HG03521 (cell line): Measurements from ENCODE around the gene UCN2.
A peak's percentile ranks its signal among the peaks of the same experiment; 100 is the strongest.
"Not testable (repeated sequence)": the region's sequence is repeated elsewhere in the genome, so short reads cannot be mapped to it uniquely, and the experiment has no call there.

Source experiments
- ATAC-seq: cut with Tn5 transposase; IDR thresholded peaks from one replicate; pipeline ENCODE4 v1.9.1; 2021; ENCODE audit warnings: mild to moderate bottlenecking, moderate library complexity; ENCODE audit not compliant: unreplicated experiment

The UCN2 gene

GRCh38 chr3:48564022-48564421 is 441 bp upstream of the UCN2 start:
- no peak for ATAC-seq

DNA sequence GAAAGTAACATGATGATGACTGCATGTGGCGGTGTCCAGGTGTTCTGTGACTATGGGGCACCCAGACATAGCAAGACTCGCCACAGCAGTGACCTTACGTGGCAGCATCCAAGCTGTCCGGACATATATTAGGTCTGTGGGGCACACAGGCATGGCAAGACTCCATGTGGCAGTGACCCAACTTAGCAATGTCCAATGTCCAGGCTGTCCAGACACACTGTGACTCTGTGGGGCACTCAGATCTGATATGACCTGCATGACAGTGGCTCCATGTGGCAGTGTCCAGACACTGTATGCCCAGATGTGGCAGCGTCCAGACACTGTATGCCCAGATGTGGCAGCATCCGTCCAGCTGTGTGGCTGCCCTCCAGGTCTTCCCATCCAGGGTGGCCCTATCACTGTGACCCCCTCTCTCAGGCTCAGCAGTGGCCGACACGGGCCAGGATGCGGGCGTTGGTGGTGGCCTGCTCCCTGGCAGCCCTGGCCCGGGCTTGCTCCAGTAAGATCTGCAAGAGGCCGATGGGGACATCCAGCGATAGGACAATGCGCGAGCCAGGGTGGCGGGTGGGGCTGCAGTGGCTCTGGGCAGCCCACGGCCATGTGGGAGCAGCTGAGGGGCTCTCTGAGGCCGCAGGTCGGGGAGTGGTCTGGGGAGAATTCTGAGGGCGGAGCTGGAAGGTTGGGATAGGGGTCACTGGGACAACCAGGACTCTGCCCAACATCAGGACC is 1.1 kb downstream of the UCN2 start:
- no peak for ATAC-seq

- no peak for ATAC-seq
Observed at GRCh38 chr3:48561045-48561736, 2.4 kb downstream of the UCN2 start.

DNA sequence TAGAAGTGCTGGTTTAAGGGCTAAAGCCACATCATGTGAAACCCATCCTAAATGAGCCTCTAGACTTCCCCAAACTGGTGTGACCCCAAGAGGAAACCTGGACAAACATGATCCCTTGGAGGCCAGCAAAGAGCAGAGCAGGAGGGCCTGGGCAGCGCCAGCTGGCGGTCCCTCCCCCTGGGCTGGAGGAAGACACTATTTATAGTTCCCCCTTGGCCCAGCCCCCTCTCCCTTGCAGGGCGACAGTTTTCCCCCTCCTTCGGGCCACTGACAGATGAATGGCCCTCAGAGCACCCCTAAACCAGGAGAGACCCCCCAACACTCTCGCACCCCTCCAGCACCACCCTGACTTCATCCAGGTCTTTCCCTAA is 2.9 kb downstream of the UCN2 start:
- no peak for ATAC-seq

GRCh38 chr3:48558493-48559134 is 5.0 kb downstream of the UCN2 start:
- ATAC-seq, result no peak

DNA sequence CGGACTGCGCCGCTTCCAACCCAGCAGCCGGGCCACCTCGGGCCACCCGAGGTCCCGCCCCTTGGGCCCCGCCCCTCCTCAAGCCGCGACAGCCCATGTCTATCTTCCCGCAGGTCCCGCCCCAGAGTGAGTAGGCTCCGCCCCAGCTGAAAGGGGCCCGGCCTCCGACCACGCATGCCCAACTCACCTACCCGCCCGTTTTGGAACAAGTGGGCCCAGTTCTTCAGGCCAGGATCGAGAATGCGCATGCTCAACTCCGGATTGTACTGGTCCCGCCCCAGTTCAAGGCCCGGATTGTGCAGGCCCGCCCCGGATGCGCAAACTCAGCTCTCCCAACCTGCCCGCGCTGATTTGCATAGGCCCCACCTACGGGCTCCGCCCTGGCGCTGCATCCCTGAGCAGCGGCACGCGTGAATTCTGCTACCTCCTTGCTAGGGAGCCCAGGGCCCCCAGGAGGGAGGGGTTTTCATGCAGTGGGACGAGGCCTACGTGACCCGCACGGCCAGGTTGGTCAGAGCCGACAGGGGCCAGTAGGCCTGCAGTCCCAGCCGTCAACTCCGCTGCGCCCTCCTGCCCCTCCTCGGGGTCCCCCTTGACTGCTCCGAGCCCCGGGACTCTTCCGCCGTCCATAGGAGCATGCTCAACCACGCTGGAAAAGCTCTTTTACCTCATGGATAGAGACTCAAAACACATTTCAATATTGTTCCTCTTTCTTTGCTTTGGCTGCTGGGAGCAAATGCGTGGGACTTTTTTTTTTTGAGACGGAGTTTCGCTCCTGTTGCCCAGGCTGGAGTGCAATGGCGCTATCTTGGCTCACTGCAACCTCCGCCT is 6.6 kb downstream of the UCN2 start, which contains the start of gene PFKFB4:
Gene PFKFB4, minus strand, starts transcription at position 8 of the 831 bp plus-strand sequence. CDS start 26 bp downstream, outside the sequence.
- ATAC-seq, result peak; percentile 87

GRCh38 chr3:48555949-48556795 is 7.4 kb downstream of the UCN2 start:
- no peak for ATAC-seq

DNA sequence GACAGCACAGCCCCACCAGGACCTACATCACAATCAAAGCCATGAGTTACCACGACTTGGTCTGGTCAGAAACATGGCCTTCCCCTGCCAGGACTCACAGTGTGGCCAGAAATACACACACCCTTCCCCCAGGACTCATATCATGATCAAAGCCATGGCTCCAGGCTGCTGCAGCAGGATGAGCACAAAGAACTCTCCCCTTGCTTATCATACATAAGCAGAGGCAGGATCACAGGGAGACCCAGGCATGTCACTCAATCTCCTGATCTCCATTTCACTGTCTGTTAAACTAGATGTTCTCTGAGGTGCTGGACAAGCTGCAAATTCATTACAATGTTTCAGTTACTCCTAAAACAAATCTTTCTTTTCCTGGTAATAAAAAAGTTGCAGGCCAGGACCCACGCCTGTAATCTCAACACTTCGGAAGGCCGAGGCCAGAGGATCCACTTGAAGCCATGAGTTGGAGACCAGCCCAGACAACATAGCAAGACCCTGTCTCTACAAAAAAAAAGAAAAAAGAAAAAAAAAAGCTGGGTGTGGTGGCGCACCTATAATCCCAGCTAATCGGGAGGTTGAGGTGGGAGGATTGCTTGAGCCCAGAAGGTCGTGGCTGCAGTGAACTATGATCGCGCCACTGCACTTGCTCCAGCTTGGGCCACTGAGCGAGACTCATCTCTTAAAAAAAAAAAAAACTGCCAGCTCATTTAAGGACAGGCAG is 8.2 kb downstream of the UCN2 start:
- ATAC-seq, result no peak

DNA sequence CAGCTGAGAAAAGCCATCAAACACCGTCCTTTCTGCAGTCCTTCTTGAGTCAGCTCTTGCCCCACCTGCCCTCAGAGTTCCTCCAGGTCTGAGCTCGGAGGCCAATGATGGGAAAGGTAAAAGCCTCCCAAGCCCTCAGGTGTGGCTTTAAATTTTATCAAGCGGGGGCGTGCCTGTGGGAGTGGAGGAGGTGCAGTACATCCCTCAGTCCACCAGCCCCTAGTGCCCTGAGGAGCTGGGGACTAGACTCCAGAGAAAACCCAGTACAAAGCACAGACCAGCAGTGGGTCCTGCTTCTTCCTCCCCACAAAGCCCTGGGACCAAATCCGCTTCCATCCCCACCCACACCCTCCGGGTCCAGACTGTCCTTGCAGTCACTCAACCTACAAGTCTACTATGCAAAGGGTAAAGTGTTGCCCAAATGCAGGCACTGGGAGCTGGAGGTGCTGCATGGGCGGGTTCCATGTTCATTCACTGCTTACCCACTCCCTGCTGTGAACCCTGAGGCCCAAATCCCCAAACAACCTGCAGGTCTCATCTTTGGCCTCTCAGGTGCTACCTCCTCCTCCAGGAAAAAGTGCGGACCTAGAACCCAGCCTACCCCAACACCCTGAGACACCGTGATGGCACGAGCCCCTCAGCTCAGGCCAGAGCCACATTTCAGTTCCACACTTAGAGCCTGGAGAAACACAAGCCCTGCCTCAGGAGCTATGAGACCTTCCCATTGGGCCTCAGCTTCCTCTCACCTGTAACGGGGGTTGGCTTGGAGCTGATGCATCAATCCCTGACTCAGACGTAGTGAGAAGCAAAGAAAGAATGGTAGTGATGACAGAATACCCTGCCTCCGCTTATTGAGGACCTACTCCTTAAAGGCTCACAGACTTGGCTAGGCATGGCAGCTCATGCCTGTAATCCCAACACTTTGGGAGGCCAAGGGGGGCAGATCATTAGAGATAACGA is 9.4 kb downstream of the UCN2 start:
- no peak for ATAC-seq

DNA sequence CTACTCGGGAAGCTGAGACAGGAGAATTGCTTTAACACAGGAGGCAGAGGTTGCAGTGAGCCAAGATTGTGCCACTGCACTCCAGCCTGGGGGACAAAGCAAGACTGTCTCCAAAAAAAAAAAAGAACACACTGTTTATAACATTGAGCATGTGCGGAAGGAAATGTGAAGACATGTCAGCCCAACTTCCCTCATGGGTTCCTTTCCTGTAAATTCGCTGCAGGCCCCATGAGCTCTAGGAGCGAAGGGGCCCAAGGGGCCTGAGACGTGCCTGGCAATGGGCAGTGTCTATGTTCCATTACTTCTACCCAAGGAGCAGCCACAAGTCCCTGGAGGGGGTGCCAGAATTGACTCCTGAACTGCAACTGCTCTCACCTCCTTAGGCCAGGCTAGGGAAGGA is 10.2 kb downstream of the UCN2 start:
- ATAC-seq, result no peak

- no peak for ATAC-seq
Observed at GRCh38 chr3:48552111-48552951, 11.2 kb downstream of the UCN2 start.

DNA sequence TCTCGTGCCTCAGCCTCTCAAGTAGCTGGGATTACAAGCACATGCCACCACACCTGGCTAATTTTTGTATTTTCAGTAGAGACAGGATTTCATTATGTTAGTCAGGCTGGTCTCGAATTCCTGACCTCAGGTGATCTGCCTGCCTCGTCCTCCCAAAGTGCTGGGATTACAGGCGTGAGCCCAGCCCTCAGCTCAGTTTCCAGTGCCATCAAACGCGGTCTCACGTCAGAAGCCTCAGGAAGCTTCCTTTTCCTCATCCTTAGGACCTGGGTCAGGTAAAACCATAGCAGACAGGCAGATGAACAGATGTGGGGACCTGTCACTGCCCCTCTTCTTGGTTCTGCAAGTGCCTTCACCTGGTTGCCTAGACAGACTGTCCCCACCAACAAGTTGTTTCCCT is 11.9 kb downstream of the UCN2 start:
- ATAC-seq, result not testable (repeated sequence)

DNA sequence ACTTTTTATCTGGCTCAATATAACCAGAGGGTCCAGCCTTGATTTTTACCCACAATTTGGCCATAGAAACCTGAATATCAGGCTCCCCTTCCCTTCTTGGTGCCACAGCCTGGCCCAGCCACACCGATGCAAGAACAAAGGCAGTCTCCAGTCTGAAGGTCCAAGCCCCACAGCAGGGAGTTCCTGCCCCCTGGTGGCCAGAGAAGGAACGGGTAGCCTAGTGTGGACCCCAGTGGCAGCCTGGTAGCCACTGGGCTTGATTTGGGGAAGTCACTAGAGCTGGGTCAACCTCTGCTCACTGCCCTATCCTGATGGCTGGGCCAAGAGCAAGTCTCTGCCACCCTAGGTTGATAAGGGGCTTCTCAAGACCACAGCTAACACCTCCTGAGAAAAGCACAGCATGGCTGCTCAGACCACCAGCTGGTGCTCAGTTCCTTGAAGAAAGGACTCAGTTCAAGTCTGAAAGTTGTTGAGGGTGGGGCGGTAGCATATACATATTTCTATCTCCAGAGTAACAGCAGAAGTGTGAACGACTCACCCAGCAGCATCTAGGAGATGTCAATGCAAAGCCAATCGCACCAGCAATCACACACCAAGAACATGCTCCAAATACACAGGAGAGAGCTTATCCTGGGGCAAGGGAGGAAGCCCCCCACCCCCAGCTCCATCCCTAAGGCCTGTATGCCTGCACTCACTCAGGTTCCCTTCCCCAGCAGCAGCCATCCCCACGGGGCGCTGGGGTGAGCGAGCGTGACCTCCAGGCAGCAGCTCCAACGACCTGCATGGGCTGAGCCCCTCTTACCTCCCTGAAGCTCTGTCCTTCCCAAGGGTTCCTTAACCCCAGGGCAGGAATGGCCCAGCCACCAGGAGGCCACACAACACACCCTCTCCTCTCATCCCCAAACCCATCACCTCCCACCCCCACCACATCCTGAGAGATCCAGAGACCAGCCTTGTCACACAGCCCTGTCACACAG is 14.6 kb downstream of the UCN2 start:
- ATAC-seq, result no peak

GRCh38 chr3:48548126-48548525 is 15.5 kb downstream of the UCN2 start:
- ATAC-seq, result no peak

- no peak for ATAC-seq
Observed at GRCh38 chr3:48546203-48546829, 17.3 kb downstream of the UCN2 start.

DNA sequence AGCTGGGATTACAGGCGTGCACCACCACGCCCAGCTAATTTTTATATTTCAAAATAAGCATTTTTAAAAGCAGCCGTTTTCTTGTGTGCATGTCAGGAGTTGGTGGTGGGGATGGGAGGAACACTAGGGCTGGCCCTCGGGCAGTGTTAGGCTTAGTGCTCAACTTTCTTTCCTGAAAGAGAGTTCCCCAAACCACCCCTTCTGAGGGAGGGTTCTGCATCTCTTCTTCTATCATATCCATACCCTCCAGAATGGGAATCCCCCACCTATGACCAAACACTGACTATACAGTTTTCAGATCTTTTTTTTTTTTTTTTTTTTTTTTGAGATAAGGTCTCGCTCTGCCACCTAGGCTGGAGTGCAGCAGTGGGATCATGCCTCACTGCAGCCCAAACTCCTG is 19.4 kb downstream of the UCN2 start:
- ATAC-seq, result no peak
